ENCODE measurements around the gene ARL17B.
"Not testable (repeated sequence)": the region's sequence is repeated elsewhere in the genome, so short reads cannot be mapped to it uniquely, and the experiment has no call there.

Gene ARL17B

DNA sequence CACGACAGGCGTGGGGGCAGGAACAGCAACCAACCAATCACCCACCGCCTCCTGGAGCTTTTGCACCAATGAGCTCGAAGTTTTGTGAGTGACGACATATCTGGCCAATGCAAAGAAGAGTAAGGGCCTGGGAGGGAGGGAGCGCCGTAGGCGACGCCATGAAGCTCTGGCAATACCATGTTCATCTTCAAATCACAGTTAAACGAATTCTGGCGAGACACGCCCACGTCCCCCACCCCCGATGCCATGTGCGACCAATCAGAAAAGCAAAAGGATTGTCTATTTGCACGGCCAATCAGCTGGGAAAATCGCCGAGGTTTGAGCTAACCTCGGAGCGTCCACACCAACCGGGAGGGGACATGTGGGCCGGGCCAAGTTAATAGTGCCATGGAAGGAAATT lies at the start of gene ARL17B:
Gene ARL17B (minus strand): TSS at position 12 of the 400 bp plus-strand sequence. CDS start 3,369 bp downstream, outside the sequence.
- not testable (repeated sequence) for DNase-seq (ENCODE audit: low read depth, low spot score)

DNA sequence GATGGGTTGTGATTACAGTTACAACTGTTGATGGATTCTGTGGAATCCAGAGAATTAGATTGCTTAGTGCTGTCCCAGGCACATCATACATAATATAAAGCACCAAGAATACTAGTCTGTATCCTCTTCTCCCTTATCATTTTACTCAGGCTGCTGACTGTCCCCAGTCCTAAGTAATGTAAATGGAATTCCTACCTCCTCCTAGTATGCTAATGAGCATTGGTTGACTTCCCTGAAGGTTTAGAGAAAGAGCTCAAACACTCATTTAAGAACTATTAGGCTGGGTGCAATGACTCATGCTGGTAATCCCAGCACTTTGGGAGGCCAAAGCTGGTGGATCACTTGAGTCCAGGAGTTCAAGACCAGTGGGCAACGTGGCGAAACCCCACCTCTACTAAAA lies 48.3 kb upstream of the ARL17B start:
- not testable (repeated sequence) for DNase-seq (ENCODE audit: low read depth, low spot score)

DNA sequence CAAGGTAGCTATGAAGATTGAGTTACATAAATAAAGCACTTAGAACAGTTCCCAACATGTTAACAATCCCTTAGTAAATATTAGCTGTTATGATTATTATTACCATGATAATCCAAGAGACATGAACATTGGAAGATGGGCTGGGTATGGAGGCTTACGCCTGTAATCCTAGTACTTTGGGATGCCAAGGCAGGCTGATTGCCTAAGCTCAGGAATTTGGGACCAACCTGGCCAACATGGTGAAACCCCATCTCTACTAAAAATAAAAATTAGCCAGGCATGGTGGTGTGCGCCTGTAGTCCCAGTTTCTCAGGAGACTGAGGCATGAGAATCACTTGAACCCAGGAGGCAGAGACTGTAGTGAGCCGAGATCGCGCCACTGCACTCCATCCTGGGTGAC lies 45.6 kb upstream of the ARL17B start:
- not testable (repeated sequence) for DNase-seq (ENCODE audit: low read depth, low spot score)

DNA sequence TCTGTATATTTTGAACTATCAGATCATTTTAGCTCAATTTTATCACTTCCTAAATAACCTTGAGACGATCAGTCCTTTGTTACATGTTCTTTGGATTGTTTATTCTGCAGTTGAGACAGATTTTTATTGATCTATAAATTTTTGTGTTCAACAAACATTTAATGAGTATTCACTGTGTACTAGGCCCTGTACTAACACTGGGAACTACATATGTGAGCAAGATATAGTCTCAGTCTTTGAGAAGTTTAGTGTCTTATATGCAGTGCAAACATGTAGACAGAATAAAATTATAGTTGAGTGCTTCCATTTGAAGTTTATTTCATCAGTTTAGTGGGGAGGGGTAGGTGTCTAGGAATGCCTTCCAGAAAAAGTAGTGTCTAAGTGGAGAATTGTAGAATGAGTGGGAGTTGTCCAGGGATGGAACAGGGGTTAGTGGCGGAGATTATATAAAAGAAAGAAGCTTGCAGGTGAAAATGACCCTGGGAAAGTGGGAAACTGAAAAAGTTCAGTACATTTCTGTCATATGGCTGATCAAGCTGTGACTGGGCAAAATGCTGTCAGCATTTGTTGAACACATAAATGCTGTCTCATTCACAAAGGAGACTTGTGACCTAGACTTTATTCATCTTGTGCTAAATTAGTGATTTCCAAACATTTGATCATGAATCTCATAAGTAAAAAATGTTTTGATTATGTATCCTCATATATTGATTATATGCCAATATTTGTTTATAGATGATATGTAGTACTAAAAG lies 39.6 kb upstream of the ARL17B start:
- DNase-seq (ENCODE audit: low read depth, low spot score) = not testable (repeated sequence)

DNA sequence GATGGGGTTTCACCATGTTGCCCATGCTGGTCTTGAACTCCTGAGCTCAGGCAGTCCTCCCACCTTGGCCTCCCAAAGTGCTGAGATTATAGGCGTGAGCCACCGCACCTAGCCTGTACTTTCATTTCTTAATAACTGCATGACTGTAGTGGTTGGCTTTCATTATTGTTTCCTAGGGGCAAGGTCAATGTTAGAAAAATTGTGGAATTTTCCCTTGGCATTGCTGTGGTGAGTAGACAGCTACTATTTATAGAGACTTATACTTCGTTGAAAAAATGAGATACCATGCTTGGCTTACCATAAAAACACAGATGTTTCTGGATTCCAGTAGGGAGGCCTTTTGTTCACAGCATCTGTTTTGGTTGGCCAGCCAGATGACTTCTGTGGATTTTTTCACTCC lies 39.0 kb upstream of the ARL17B start:
- DNase-seq (ENCODE audit: low read depth, low spot score) = not testable (repeated sequence)

DNA sequence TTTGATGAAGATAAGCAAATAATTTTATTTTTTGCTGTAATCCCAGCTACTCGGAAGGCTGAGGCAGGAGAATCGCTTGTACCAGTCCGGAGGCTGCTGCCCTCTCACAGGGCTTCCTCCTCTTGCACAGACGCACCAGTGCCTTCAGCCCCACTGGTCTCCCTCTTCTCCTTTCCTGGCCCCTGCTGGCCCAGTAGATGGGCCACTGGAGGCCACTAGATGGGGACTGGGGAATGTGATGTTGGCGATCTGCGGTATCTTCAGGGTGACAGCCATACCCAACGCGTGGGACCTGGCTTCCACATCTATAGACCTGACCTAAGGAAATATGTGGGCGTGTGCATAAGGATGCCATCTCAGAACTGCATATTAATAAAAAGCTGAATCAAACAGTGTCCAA lies 38.4 kb upstream of the ARL17B start:
- not testable (repeated sequence) for DNase-seq (ENCODE audit: low read depth, low spot score)

DNA sequence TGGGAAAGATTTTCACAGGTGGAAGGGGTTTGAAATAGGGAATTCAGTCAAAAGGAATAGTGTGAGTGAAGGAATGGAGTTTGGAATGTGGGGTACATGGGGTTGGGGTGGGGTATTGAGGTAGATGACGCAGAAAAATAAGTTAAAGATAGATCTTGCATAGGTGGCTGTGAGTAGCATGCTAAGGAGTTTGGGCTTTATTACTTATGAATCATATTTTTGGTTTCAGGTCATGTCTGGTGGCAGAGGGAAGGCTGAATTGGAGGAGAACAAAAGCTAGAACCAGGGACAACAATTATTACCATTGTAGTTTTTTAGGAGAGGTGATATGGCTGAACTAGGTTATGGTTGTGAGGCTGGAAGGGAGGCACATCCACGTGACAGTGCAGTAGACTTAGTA lies 34.7 kb upstream of the ARL17B start:
- not testable (repeated sequence) for DNase-seq (ENCODE audit: low read depth, low spot score)

DNA sequence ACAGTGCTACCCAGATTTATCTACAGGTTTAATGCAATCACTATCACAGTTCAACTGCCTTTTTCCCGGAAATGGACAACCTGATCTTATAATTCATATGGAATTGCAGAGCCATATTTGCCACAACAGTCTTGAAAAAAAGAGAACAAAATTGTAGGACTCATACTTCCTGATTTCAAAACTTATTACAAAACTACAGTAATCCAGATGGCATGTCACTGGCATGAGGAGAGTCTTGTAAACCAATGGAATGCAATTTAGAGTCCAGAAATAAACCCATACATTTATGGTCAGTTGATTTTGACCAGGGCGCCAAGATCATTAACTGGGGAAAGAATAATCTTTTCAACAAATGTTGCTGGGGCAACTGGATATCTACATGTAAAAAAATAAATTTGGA lies 32.1 kb upstream of the ARL17B start:
- not testable (repeated sequence) for DNase-seq (ENCODE audit: low read depth, low spot score)

DNA sequence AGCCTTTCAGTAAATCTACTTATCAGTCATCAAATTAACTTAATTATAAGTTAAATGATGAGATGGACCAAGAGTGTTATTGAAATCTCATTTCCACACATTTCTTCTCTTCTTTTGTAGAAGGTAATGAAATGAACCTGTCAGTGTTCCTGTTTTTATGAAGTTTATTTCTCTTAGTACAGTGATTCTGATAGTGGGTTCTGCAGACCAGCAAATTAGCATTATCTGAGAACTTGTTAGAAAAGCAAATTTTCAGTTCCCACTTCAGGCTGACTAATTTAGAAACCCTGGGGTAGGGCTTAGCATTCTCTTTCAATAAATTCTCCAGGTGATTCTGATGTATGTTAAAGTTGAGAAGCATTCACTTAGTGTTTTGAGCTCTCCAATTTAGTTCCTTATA lies 23.9 kb upstream of the ARL17B start:
- DNase-seq (ENCODE audit: low read depth, low spot score) = not testable (repeated sequence)

DNA sequence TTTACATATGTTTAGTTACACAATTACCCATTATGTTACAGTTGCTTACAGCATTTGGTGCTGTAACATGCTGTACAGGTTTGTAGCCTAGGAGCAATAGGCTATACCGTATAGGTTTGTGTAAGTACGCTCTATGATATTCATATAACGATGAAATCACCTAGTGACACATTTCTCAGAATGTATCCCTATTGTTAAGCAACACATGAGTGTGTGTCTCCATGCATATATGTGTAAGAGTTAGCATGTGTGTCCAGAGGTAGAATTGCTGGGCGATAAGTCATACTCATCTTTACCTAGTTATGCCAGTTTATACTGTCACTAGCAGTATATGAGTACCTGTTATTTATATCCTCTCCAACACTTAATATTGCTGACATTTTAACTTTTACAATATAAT lies 21.6 kb upstream of the ARL17B start:
- DNase-seq (ENCODE audit: low read depth, low spot score) = not testable (repeated sequence)

DNA sequence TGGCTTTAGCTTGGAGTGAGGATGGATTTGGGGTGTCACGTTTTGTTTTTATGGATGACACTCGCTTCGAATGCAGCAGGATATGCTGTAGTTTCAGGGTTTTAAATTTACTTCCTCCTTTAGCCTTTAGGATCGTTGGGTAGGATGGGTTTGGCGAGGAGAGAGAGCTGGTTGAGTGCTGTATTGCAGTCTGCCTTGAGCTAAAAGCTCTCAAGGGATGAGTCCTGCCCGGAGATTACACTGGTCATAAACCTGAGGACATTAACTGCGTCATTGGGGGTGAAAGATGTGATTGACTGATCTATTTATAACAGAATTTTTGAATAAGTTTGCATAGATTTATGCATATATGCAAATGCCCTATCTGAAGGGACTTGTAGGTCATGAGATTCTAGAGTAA lies 11.9 kb upstream of the ARL17B start:
- not testable (repeated sequence) for DNase-seq (ENCODE audit: low read depth, low spot score)

DNA sequence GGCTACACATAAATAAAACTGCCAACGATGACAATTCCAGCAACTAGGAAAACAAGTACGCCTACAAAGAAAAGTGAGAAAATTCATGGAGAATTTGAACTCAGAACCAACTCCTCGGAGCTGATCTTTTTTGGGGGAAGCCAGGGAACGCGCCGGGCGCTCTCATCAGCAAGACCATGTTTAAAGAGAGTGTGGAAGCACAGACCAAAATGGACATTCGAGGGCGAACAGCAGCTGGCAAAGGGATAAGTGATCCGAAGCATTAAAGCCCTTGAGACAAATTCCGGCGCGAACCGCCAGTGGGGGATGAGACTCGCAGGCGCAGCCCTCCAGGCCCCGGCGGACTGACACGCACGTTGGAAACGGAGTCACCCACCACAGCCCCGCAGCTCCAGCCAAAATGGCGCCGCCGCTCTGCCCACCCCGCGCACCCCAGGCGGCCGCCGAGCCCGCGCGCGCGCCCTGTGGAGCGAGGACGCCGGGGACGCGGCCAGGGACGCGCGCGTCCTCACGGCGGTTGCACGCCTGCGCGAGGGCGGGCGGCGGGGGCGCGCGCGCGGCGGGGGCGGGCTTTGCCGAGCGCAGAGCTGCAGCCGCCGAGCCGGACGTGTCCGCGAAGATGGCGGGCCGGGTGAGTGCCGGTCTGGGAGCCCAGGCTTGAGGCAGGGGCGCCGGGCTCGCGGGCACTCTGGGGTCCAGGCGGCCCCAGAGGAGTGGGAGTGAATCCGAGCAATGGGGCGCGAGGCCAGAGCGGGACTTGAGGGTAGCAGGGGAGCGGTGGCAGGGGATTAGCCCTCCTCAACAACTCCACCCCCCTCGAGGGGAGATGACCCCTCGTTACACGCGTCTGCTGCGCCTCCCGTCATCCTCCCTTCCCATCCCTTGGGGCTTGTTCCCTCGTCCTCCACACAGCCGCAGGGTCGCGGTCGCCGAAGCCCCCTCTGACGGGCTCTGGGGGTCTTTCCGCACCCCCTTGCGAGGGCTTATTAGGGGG lies 11.0 kb upstream of the ARL17B start:
- DNase-seq (ENCODE audit: low read depth, low spot score) = not testable (repeated sequence)

DNA sequence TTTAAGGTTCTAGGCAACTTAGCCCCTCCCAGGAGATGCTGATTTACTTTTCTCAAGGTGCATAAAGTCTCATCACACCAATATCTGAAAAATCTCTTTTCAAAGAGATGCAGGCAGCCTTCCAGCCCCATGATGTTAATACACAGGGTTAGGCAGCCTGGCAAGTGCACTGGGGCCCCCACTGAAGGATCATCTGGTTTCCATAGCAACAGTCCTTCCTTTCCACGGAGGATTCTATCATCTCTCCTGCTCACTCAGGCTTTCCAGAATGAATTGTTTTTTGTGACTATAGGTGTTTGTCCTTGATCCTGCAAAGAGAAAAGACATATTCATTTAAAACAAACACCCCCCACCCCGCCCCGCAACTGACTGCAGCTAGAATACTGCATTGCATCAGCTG lies 6.0 kb upstream of the ARL17B start:
- DNase-seq (ENCODE audit: low read depth, low spot score) = not testable (repeated sequence)

DNA sequence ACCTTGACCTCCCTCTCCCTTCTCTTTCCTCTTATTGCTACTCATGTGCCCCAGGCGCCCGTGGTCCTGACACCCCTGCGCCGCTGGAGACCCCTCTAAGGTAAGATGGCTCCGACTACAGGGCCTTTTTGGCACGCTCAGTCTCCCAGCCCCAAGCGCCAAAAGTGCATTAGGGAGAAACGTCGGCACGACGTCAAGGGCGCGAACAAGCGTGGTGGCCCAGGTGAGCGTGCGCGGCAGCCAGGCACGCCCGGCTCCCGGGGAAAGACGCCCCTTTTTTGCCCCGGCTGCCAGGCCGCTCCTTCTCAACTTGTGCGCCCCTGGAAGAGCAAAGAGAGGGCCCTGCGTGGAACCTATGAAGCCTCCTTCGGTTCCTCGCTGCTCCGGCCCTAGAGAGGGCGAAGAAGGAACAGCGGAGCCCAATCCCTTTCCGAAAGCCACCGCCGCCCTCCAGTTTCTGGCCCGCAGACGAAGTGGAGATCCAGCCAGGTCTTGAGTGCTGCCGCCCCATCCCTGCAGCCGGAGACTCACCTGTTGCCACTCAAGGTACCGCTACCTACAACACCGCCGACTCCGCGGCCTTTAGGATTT lies 326 bp downstream of the ARL17B start:
- DNase-seq (ENCODE audit: low read depth, low spot score) = not testable (repeated sequence)

DNA sequence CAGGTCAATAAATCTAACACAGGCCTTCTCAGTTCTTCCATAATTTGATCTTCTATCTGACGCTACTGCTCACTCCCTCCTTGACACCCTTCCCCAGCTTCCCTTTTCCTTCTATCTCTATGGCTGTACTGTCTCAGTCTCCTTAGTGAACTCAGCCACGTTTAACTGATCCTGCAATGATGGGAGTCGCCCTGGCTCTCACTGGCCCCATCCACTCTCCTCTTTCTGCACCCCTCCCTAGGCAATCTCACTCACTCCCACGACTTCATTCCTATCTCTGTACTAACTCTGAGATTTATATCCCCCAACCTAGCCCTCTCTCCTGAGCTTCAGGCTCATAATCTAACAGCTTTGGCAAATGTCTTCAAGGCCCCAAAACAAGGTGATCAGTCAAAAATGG lies 7.7 kb downstream of the ARL17B start:
- DNase-seq (ENCODE audit: low read depth, low spot score) = not testable (repeated sequence)

DNA sequence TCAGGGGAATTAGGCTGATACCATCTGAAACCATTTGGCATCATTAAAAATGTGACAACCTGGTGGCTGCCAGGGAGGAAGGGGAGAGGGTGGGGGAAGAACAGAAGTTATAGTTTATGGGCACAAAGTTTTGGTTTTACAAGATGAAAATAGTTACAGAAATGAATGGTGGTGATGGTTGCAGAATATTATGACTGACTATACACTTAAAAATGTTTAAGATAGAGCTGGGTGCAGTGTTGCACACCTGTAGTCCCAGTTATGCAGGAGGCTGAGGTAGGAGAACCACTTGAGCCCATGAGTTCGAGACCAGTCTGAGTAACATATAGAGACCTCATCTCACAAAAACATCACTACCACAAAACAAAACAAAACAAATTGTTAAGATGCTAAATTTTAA lies 12.5 kb downstream of the ARL17B start:
- DNase-seq (ENCODE audit: low read depth, low spot score) = not testable (repeated sequence)

DNA sequence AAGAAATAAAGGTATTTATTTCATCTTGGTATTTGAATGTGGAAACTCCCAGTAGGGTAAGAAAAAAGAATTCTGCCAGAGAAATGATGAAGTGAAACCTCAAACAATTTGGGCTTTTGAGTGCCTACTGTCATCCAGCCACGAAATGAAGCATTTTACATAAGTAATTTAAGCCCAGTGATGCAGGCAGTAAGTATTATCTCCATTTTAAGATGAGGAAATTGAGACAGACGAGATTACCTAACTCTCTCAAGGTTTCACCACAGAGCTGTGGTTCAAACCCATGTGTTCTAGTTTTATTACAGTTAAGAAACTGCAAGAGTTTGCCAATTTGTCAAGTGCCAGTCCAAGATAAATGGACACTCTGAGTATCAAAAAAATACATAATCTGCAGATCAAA lies 13.2 kb downstream of the ARL17B start:
- not testable (repeated sequence) for DNase-seq (ENCODE audit: low read depth, low spot score)

DNA sequence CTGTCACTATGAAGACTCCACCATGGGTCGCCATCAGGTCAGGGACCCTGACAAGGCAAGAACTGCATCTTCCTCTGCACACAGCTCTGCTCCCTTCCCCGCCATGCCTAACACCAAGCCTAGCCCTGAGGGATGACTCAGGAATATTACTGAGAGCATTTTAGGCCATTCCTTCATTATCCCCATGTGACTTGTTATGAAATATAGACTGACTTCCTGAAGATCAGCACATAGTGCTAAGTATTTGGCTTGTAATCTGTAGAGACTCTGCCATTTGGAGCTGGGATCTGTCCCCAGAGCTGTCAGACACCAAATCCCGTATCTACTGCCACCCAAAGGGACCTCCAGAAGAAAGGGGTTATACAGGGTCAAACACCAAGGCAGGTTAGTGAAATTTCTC lies 19.4 kb downstream of the ARL17B start:
- DNase-seq (ENCODE audit: low read depth, low spot score) = not testable (repeated sequence)

DNA sequence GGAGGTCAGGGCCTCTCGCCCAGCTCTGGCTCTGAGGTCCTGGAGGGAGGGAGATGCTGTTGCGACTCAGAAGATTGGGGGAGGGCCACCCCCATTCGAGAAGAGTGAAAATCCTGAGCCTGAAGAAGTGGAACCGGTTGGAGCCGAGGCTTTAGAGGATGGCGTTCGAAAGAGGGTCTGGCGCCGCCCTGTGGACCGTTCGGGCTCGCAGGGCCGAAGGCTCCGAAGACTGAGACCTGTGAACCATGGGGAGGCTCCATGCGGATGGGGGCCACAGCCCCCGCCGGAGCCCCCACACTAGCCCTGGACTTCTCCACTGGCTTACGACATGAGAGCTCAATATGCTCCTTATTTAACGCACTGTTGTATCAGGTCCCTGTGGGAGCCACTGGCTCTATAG lies 20.3 kb downstream of the ARL17B start:
- DNase-seq (ENCODE audit: low read depth, low spot score) = not testable (repeated sequence)

DNA sequence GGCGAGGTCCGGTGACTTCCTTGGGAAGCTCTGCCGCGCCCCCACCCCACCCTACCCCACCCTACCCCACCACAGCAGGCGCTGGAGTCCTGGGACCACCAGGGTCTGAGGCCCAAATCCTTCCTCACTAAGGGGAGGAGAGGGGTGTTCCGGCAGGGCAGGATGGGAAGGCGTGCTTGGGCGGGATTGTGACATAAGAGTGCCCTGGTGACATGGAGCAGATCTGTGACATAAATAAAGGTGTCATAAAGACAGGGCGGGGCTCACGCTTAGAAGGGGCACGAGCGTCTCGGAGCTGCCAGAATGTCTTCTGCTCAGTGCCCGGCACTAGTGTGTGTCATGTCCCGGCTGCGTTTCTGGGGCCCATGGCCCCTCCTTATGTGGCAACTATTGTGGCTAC lies 66.7 kb downstream of the ARL17B start, which contains the start of gene LRRC37A:
Gene LRRC37A (plus strand): TSS at position 301 of the 400 bp plus-strand sequence. CDS start 3 bp downstream, at position 304.
- not testable (repeated sequence) for DNase-seq (ENCODE audit: low read depth, low spot score)

DNA sequence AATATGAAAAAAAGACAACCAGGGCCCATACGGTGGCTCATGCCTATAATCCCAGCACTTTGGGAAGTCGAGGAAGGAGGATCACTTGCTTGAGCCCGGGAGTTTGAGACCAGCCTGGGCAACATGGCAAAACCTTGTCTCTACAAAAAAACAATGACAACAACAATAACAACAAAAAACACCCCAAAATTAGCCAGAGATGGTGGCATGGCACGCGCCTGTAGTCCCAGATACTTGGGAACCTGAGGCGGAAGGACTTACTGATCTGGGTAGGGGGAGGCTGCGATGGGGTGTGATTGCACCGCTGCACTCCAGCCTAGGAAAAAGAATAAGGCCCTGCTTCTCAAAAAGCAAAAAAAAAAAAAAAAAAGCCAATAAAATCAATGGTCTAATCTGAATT lies 69.9 kb downstream of the ARL17B start:
- not testable (repeated sequence) for DNase-seq (ENCODE audit: low read depth, low spot score)
